Osteoblast (primary cell): ENCODE results near the gene DNAH6. TPM values are rescaled to one million over a fixed set of nuclear protein-coding genes. Genes with fewer than 3 reads are reported as not detected.
A peak's percentile ranks its signal among the peaks of the same experiment; 100 is the strongest.

Experiments
- DNase-seq: peaks from one replicate; pipeline ENCODE4 v3.0.0; 2011; ENCODE audit warnings: low spot score, mixed read lengths; ENCODE audit not compliant: insufficient read length; ENCODE audit errors: missing footprints
- H2AFZ ChIP-seq: 2 replicates; pipeline ENCODE4 v1.6.0; 2011; ENCODE audit warnings: mild to moderate bottlenecking, low read length
- H3K27ac ChIP-seq: 2 replicates; pipeline ENCODE4 v1.5.1; 2011; ENCODE audit warnings: mild to moderate bottlenecking, low read depth, low read length, moderate library complexity
- H3K27me3 ChIP-seq: 2 replicates; pipeline ENCODE4 v1.6.0; 2012; ENCODE audit warnings: mild to moderate bottlenecking, control low read depth, inconsistent platforms, low read length, moderate library complexity; ENCODE audit not compliant: insufficient read depth
- H3K36me3 ChIP-seq: 2 replicates; pipeline ENCODE4 v1.5.1; 2011; ENCODE audit warnings: mild to moderate bottlenecking, low read length, control low read depth, moderate library complexity; ENCODE audit not compliant: insufficient read depth
- H3K4me1 ChIP-seq: 2 replicates; pipeline ENCODE4 v1.5.1; 2011; ENCODE audit warnings: mild to moderate bottlenecking, low read length, control low read depth, moderate library complexity; ENCODE audit not compliant: insufficient read depth
- H3K4me2 ChIP-seq: 2 replicates; pipeline ENCODE4 v1.6.0; 2011; ENCODE audit warnings: mild to moderate bottlenecking, low read length; ENCODE audit not compliant: insufficient read depth
- H3K4me3 ChIP-seq: fragments of 200-600 bp; sonication (generic); 3 replicates; pipeline ENCODE4 v1.5.1; 2012; ENCODE audit warnings: mild to moderate bottlenecking, low read length, inconsistent platforms; ENCODE audit not compliant: insufficient read depth
- H3K79me2 ChIP-seq: 2 replicates; pipeline ENCODE4 v1.6.0; 2012; ENCODE audit warnings: mild to moderate bottlenecking, low read length, control low read depth, inconsistent platforms; ENCODE audit not compliant: insufficient read depth
- H3K9me3 ChIP-seq: 2 replicates; pipeline ENCODE4 v1.5.1; 2011; ENCODE audit warnings: low read depth, low read length, control low read depth
- H4K20me1 ChIP-seq: 2 replicates; pipeline ENCODE4 v1.6.0; 2012; ENCODE audit warnings: mild to moderate bottlenecking, low read length, control low read depth; ENCODE audit not compliant: insufficient read depth
- CTCF ChIP-seq: IDR thresholded peaks from 2 replicates; pipeline ENCODE4 v1.5.1; 2011; ENCODE audit warnings: mild to moderate bottlenecking, low read depth, low read length, moderate library complexity; ENCODE audit errors: extremely low read depth
- total RNA-seq: library from RNA; depleted of rRNA; stranded (reverse); fragments of >200 nt; gene quantifications from 2 replicates; pipeline ENCODE4 v1.2.3, GENCODE V29; 2012

DNAH6 gene
- total RNA-seq, 1 donor, result 0.36 TPM

DNA sequence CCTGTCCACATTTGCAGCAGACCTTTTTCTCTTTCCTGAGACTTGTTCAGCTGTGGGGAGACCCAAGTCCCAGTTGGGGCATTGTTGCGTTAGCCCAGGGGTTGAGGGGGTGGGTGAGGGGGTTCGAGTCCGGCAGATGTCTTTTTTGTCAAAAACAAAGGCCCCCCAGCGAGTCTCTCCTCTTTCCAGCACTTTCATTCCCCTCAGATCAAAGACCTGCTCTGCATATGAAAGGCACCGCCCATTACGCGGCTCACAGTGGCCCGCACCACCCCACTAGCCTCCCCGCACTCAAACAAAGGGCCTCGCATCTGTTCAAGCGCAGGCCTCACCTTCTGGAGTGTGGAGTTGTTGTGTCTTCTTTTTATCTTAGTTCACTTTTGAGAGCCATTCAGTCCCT lies 339.4 kb downstream of the DNAH6 start:
- no peak overlapping the region for H2AFZ ChIP-seq
- H3K36me3 ChIP-seq, result no peaks in the 10 kb centered on the region
- no peaks in the 10 kb centered on the region for H3K9me3 ChIP-seq
- H3K27me3 ChIP-seq, result no peaks in the 10 kb centered on the region
- H3K79me2 ChIP-seq, result no peaks in the 10 kb centered on the region
- TF ChIP-seq CTCF, result no peak
- H3K4me2 ChIP-seq, result no peak overlapping the region
- no peak for DNase-seq
- H4K20me1 ChIP-seq, result no peaks in the 10 kb centered on the region
- H3K4me3 ChIP-seq, result no peak overlapping the region
- H3K4me1 ChIP-seq, result no peaks in the 10 kb centered on the region
- H3K27ac ChIP-seq, result no peak overlapping the region

- Histone ChIP-seq H3K4me2 (no peak overlapping the region), H3K79me2 (no peaks in the 10 kb centered on the region), H3K4me3 (no peak overlapping the region), H3K27ac (no peak overlapping the region), H4K20me1 (no peaks in the 10 kb centered on the region), H3K36me3 (no peaks in the 10 kb centered on the region), H3K9me3 (no peaks in the 10 kb centered on the region), H3K4me1 (no peaks in the 10 kb centered on the region), H3K27me3 (no peaks in the 10 kb centered on the region), H2AFZ (no peak overlapping the region)
- no peak for TF ChIP-seq CTCF
- DNase-seq, result no peak
Measured at GRCh38 chr2:84856787-84857186, 340.5 kb downstream of the DNAH6 start.

- H3K4me1 ChIP-seq, result no peaks in the 10 kb centered on the region
- H3K36me3 ChIP-seq, result no peaks in the 10 kb centered on the region
- H3K27me3 ChIP-seq, result no peaks in the 10 kb centered on the region
- no peak for DNase-seq
- no peak for TF ChIP-seq CTCF
- H3K4me3 ChIP-seq, result no peak overlapping the region
- no peaks in the 10 kb centered on the region for H4K20me1 ChIP-seq
- H2AFZ ChIP-seq, result no peak overlapping the region
- no peak overlapping the region for H3K4me2 ChIP-seq
- H3K9me3 ChIP-seq, result no peaks in the 10 kb centered on the region
- H3K27ac ChIP-seq, result no peak overlapping the region
- no peaks in the 10 kb centered on the region for H3K79me2 ChIP-seq
Measured at GRCh38 chr2:84857566-84857965, 341.3 kb downstream of the DNAH6 start.

DNA sequence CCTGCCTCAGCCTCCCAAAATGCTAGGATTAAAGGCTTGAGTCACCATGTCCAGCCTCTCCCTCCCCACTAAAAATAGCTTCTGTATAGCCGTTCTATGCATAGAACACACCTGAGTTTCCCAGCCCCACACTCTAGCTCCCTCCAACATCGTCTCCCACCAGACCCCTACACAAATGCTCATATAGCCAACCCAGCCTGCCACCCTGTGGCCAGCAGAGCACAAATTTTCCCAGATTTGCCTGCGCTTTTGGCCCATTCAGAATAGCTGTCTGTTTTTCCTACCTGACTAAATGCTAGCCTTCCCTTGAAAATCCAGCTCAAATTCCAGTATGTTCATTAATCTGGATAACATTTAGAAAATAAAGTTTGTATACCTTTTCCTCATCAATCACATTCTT lies 341.8 kb downstream of the DNAH6 start:
- no peak overlapping the region for H3K27ac ChIP-seq
- H3K36me3 ChIP-seq, result no peaks in the 10 kb centered on the region
- H3K4me1 ChIP-seq, result no peaks in the 10 kb centered on the region
- no peak for DNase-seq
- no peaks in the 10 kb centered on the region for H3K79me2 ChIP-seq
- no peak overlapping the region for H3K4me3 ChIP-seq
- no peaks in the 10 kb centered on the region for H3K27me3 ChIP-seq
- peak; percentile 30 for TF ChIP-seq CTCF
- H3K4me2 ChIP-seq, result no peak overlapping the region
- no peak overlapping the region for H2AFZ ChIP-seq
- no peaks in the 10 kb centered on the region for H4K20me1 ChIP-seq
- H3K9me3 ChIP-seq, result no peaks in the 10 kb centered on the region
